ENCODE measurements around the gene TANC1.

- TF ChIP-seq CTCF (IDR thresholded peaks at IDR 0.05; ENCODE audit: insufficient read depth, low read depth, low read length): no peak
- TF ChIP-seq EZH2 (IDR thresholded peaks at IDR 0.05; ENCODE audit: insufficient read depth, low read length): no peak
Measured at GRCh38 chr2:159251296-159252173, 283.1 kb downstream of the TANC1 start.

All from astrocyte (in vitro differentiated cells and primary cell).